ENCODE data around the gene ACAA2. TPM values are rescaled to one million over a fixed set of nuclear protein-coding genes. Genes with fewer than 3 reads are reported as not detected.

ACAA2 gene
- total and polyA plus RNA-seq, 2 of the 8 experiments (the other 6 are each of a cell fraction or from before 2014, with no cell fraction given), result 63.4 to 151 TPM

DNA sequence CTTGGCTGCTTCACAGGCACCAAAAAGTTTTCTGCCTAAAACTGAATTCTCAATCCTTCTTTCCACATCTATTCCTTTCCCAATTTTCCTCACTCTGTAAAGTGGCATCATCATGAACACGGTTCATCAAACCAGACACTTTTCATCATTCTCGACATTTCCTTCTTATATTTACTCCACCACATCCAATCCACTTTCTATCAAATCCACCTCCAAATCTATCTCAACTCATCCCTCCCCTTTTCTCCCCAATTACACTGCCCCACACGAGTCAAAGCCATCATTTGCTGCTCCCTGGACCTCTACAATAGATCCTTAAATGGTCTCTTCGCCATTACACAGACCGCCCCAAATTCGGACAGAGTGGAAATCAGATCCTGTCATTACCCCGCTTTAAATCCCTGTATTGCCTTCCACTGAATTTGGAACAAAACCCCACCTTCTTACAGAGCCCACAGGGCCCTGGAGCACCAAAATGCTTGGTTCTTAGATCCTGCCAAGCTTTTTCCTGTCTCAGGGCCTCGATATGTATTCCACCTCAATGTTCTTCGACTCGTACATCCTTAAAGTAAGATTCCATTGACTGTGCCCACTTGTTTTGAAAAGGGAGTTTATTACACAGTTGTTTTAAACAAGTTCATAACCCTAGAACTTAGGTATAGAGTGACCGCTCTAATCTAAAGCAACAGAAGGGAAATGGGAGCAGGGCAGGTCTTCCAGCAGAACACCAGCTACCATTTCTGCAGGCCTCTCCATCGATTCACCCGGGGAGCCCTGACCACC is 856 bp downstream of the ACAA2 start:
- DNase-seq (ENCODE audit: low read depth in 1 of 2, low spot score in 2 of 2) (no peak), FAIRE-seq (no peak)
- Histone ChIP-seq H3K4me3 (ENCODE audit: extremely low read depth in 1 of 4, insufficient read depth in 2 of 4, low read depth in 3 of 4, low read length in 4 of 4) (peak overlapping the region; percentile 74 to 93 (median 87)), H2BK120ac (replicated peaks; ENCODE audit: low read depth, low read length) (no peak overlapping the region), H2AK5ac (ENCODE audit: low read depth, low read length) (no peak overlapping the region), H3K27ac (ENCODE audit: low read depth, low read length) (0 out of 2 replicates have a peak overlapping the region, but pooled peaks have one; percentile 94), H3K36me3 (ENCODE audit: control insufficient read depth in 2 of 4, insufficient read depth in 4 of 4, low read length in 3 of 4) (peaks cover 0 to 5% (median 2%) of the 10 kb centered on the region in 4 experiments; a peak in 2 of 8 replicates), H4K20me1 (replicated peaks in 1 of 2; ENCODE audit: control insufficient read depth in 1 of 2, insufficient read depth in 2 of 2, low read length in 2 of 2) (peaks cover 1% of the 10 kb centered on the region in 2 experiments), H3K14ac (ENCODE audit: insufficient read length) (peak overlapping the region; percentile 18), H3K4me2 (ENCODE audit: insufficient read depth in 1 of 2, low read depth in 2 of 2, low read length in 2 of 2) (peak overlapping the region; percentile 80 to 81), H4K5ac (ENCODE audit: insufficient read length, low read depth, low read length) (peak overlapping the region; percentile 34), H3K23ac (ENCODE audit: insufficient read length) (no peak overlapping the region), H3K9ac (replicated peaks in 1 of 4; ENCODE audit: extremely low read depth in 1 of 4, low read depth in 3 of 4, low read length in 3 of 4) (peak overlapping the region in 3 of 4 experiments; percentile 81 to 89 (median 86); a peak in 6 of 7 replicates), H2BK20ac (ENCODE audit: low read length) (no peak overlapping the region), H2BK15ac (ENCODE audit: low read length) (no peak overlapping the region), H4K91ac (replicated peaks; ENCODE audit: insufficient read length, low read length) (no peak overlapping the region), H2BK5ac (ENCODE audit: low read depth, low read length) (peak overlapping the region; percentile 89), H2AFZ (ENCODE audit: low read length) (no peak overlapping the region), H3K9me3 (ENCODE audit: insufficient read depth in 2 of 2, low read depth in 1 of 2, low read length in 1 of 2) (peaks cover 4 to 5% of the 10 kb centered on the region in 2 experiments; a peak in 2 of 4 replicates), H2BK12ac (ENCODE audit: low read depth, low read length) (no peak overlapping the region; the same call in 1 of the 2 replicates), H3K56ac (replicated peaks; ENCODE audit: insufficient read length, low read depth, low read length) (no peak overlapping the region), H3K79me2 (ENCODE audit: control insufficient read depth in 1 of 2, insufficient read depth in 2 of 2, low read length in 2 of 2) (peaks cover 10 to 57% of the 10 kb centered on the region in 2 experiments; a peak in 3 of 4 replicates), H3K79me1 (ENCODE audit: low read depth, low read length) (no peaks in the 10 kb centered on the region; the same call in 1 of the 2 replicates), H3K18ac (ENCODE audit: extremely low read depth, low read length) (0 out of 2 replicates have a peak overlapping the region, but pooled peaks have one; percentile 38), H3K4me1 (replicated peaks in 1 of 4; ENCODE audit: control insufficient read depth in 3 of 4, insufficient read depth in 4 of 4, low read length in 3 of 4) (peaks cover 2 to 11% (median 8%) of the 10 kb centered on the region in 4 experiments; a peak in 5 of 7 replicates), H4K8ac (ENCODE audit: extremely low read depth, insufficient read depth, low read length) (peak overlapping the region; percentile 99; the same call in 1 of the 2 replicates), H3K27me3 (replicated peaks in 1 of 4; ENCODE audit: control insufficient read depth in 3 of 4, extremely low read depth in 1 of 4, insufficient read depth in 3 of 4, low read length in 3 of 4) (no peaks in the 10 kb centered on the region; a peak in 1 of 7 replicates), H3K23me2 (ENCODE audit: low read depth, low read length) (peaks cover 12% of the 10 kb centered on the region), H3K4ac (replicated peaks; ENCODE audit: insufficient read length, low read depth, low read length) (no peak overlapping the region)
- WGBS, 2 experiments (ENCODE audit: extremely low coverage in 1 of 2, insufficient coverage in 1 of 2, insufficient read length in 1 of 2, insufficient replicate concordance in 2 of 2, low coverage in 1 of 2, low lambda C conversion rate in 2 of 2, missing lambda C conversion rate in 1 of 2), result 21 to 100% methylated on average over 1 to 13 of the region's 13 CpGs
- ChIA-PET CTCF (ENCODE audit: partially characterized antibody) (interaction anchor here (1.1 to 1.3 kb wide), 3 partner anchors 46 to 312 kb away, joined by 3 to 4 read pairs (median 3); no protein-coding TSS in a partner anchor), POLR2A (ENCODE audit: partially characterized antibody) (interaction anchor here (0.7 to 3.1 kb wide), 6 partner anchors 9 to 353 kb away, joined by 3 to 10 read pairs (median 4); no protein-coding TSS in a partner anchor)
- TF ChIP-seq RXRA (IDR thresholded peaks at IDR 0.05; ENCODE audit: insufficient read depth, low read depth, low read length) (no peak), YY1 (IDR thresholded peaks at IDR 0.05; ENCODE audit: low read depth, low read length) (no peak), NRF1 (IDR thresholded peaks at IDR 0.05; ENCODE audit: low read depth, low read length) (no peak), SRF (IDR thresholded peaks at IDR 0.05; ENCODE audit: low read depth, low read length) (no peak), SP2 (IDR thresholded peaks at IDR 0.05; ENCODE audit: low read length) (no peak), GTF2F1 (IDR thresholded peaks at IDR 0.05; ENCODE audit: borderline replicate concordance, low read depth, low read length) (no peak), RAD21 (IDR thresholded peaks at IDR 0.05 in 1 of 2, conservative IDR thresholded peaks at IDR 0.05 in 1 of 2; ENCODE audit: low read depth in 2 of 2, low read length in 2 of 2) (no peak), SP1 (IDR thresholded peaks at IDR 0.05; ENCODE audit: low read depth, low read length) (no peak), CBX5 (IDR thresholded peaks at IDR 0.05; ENCODE audit: low read depth, low read length) (no peak)
- TF ChIP-seq, protein P1, sequence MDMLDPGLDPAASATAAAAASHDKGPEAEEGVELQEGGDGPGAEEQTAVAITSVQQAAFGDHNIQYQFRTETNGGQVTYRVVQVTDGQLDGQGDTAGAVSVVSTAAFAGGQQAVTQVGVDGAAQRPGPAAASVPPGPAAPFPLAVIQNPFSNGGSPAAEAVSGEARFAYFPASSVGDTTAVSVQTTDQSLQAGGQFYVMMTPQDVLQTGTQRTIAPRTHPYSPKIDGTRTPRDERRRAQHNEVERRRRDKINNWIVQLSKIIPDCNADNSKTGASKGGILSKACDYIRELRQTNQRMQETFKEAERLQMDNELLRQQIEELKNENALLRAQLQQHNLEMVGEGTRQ (IDR thresholded peaks at IDR 0.05; ENCODE audit: low read length), result no peak
